Measurements from ENCODE around the gene DNAJC28. TPM values are rescaled to one million over a fixed set of nuclear protein-coding genes. Genes with fewer than 3 reads are reported as not detected.

DNAJC28 gene
- total and polyA plus RNA-seq, 9 of the 15 experiments (the other 6 are each of a cell fraction or from before 2014, with no cell fraction given) = 0.68 to 2.5 (median 1.1) TPM

DNA sequence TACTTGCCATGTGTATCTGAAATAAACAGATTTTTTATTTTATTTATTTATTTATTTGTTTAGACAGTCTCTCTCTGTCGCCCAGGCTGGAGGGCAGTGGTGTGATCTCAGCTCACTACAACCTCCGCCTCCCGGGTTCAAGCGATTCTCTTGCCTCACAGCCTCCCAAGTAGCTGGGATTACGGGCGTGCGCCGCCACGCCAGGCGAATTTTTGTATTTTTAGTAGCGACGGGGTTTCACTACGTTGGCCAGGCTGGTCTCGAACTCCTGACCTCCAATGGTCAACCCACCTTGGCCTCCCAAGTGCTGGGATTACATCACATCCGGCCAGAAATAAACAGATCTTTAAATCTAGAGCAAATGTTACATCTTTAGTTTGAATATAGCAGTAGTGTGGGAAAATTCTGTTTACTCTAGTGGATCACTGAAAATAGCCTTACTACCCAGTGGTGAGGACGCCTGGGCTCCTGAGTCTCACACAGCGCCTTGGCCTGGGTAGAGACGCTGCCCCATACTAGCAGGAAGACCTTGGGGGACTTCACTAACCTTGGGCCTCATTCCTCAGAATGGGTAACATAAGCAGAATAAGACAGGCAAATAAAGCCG lies 49.7 kb upstream of the DNAJC28 start (continued):
- no peak for TF ChIP-seq MYNN (IDR thresholded peaks at IDR 0.05)
- TF ChIP-seq MYNN (CRISPR knock-in tag; IDR thresholded peaks at IDR 0.05) = no peak
- TF ChIP-seq DEAF1 (CRISPR knock-in tag; IDR thresholded peaks at IDR 0.05) = no peak
- TF ChIP-seq ZNF668 (CRISPR knock-in tag; IDR thresholded peaks at IDR 0.05) = 0 out of 2 replicates have a peak, but pooled peaks have one; percentile 71
- TF ChIP-seq ZNF398 (CRISPR knock-in tag; IDR thresholded peaks at IDR 0.05) = no peak
- TF ChIP-seq, protein P1, sequence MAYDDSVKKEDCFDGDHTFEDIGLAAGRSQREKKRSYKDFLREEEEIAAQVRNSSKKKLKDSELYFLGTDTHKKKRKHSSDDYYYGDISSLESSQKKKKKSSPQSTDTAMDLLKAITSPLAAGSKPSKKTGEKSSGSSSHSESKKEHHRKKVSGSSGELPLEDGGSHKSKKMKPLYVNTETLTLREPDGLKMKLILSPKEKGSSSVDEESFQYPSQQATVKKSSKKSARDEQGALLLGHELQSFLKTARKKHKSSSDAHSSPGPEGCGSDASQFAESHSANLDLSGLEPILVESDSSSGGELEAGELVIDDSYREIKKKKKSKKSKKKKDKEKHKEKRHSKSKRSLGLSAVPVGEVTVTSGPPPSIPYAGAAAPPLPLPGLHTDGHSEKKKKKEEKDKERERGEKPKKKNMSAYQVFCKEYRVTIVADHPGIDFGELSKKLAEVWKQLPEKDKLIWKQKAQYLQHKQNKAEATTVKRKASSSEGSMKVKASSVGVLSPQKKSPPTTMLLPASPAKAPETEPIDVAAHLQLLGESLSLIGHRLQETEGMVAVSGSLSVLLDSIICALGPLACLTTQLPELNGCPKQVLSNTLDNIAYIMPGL (CRISPR knock-in tag; IDR thresholded peaks at IDR 0.05) = peak; percentile 44; the same call in 1 of the 2 replicates
- 0 out of 2 replicates have a peak, but pooled peaks have one; percentile 31 for TF ChIP-seq HDGF (IDR thresholded peaks at IDR 0.05)
- TF ChIP-seq, protein P2, sequence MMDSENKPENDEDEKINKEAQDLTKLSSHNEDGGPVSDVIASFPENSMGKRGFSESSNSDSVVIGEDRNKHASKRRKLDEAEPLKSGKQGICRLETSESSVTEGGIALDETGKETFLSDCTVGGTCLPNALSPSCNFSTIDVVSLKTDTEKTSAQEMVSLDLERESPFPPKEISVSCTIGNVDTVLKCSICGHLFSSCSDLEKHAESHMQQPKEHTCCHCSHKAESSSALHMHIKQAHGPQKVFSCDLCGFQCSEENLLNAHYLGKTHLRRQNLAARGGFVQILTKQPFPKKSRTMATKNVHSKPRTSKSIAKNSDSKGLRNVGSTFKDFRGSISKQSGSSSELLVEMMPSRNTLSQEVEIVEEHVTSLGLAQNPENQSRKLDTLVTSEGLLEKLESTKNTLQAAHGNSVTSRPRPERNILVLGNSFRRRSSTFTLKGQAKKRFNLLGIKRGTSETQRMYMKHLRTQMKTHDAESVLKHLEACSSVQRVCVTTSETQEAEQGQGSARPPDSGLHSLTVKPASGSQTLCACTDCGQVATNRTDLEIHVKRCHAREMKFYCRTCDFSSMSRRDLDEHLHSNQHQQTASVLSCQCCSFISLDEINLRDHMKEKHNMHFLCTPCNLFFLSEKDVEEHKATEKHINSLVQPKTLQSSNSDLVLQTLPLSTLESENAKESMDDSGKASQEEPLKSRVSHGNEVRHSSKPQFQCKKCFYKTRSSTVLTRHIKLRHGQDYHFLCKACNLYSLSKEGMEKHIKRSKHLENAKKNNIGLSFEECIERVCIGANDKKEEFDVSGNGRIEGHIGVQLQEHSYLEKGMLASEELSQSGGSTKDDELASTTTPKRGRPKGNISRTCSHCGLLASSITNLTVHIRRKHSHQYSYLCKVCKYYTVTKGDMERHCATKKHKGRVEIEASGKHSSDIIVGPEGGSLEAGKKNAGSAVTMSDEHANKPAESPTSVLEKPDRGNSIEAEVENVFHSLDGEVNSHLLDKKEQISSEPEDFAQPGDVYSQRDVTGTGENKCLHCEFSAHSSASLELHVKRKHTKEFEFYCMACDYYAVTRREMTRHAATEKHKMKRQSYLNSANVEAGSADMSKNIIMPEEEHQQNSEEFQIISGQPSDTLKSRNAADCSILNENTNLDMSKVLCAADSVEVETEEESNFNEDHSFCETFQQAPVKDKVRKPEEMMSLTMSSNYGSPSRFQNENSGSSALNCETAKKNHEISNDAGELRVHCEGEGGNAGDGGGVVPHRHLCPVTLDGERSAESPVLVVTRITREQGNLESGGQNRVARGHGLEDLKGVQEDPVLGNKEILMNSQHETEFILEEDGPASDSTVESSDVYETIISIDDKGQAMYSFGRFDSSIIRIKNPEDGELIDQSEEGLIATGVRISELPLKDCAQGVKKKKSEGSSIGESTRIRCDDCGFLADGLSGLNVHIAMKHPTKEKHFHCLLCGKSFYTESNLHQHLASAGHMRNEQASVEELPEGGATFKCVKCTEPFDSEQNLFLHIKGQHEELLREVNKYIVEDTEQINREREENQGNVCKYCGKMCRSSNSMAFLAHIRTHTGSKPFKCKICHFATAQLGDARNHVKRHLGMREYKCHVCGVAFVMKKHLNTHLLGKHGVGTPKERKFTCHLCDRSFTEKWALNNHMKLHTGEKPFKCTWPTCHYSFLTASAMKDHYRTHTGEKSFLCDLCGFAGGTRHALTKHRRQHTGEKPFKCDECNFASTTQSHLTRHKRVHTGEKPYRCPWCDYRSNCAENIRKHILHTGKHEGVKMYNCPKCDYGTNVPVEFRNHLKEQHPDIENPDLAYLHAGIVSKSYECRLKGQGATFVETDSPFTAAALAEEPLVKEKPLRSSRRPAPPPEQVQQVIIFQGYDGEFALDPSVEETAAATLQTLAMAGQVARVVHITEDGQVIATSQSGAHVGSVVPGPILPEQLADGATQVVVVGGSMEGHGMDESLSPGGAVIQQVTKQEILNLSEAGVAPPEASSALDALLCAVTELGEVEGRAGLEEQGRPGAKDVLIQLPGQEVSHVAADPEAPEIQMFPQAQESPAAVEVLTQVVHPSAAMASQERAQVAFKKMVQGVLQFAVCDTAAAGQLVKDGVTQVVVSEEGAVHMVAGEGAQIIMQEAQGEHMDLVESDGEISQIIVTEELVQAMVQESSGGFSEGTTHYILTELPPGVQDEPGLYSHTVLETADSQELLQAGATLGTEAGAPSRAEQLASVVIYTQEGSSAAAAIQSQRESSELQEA (IDR thresholded peaks at IDR 0.05; ENCODE audit: low read depth) = no peak
- 0 out of 2 replicates have a peak, but pooled peaks have one; percentile 11 for TF ChIP-seq ZNF644 (tag; IDR thresholded peaks at IDR 0.05; ENCODE audit: low read depth)
- TF ChIP-seq NBN (IDR thresholded peaks at IDR 0.05; ENCODE audit: low read depth) = peak; percentile 19; the same call in 1 of the 2 replicates
- TF ChIP-seq NR2C2 (CRISPR knock-in tag; IDR thresholded peaks at IDR 0.05) = no peak
- TF ChIP-seq NR2C2 (tag; IDR thresholded peaks at IDR 0.05) = 0 out of 2 replicates have a peak, but pooled peaks have one; percentile 46
- 0 out of 2 replicates have a peak, but pooled peaks have one; percentile 13 for TF ChIP-seq HES1 (IDR thresholded peaks at IDR 0.05; ENCODE audit: low read depth)

Data from K562 (cell line).